GM12801 (cell line): Measurements from ENCODE around the gene LSR.

Source experiments
- TF ChIP-seq, protein P1 (sequence below): IDR thresholded peaks from one replicate; pipeline ENCODE4 v1.5.1; 2011; ENCODE audit warnings: control low read depth; ENCODE audit not compliant: insufficient read length; ENCODE audit errors: extremely low read depth

The LSR gene

DNA sequence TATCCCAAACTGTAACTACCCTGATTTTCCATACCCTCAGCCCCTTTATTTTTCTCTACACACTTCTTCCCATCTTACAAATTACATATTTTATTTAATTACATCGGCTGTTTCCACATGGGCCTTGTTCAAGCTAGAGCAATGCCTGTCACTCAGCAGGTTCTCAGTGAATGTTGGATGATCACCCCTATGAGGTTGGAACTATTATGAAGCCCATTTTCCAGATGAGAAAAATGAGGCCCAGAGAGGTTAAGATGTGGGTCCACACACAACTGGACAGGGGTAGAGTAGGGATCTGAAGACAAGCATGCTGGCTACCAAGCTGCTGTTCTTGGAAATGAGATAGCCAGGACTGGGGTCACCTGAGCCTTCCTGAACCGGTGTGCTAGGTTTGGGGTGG is 53.2 kb downstream of the LSR start:
- TF ChIP-seq, protein P1, sequence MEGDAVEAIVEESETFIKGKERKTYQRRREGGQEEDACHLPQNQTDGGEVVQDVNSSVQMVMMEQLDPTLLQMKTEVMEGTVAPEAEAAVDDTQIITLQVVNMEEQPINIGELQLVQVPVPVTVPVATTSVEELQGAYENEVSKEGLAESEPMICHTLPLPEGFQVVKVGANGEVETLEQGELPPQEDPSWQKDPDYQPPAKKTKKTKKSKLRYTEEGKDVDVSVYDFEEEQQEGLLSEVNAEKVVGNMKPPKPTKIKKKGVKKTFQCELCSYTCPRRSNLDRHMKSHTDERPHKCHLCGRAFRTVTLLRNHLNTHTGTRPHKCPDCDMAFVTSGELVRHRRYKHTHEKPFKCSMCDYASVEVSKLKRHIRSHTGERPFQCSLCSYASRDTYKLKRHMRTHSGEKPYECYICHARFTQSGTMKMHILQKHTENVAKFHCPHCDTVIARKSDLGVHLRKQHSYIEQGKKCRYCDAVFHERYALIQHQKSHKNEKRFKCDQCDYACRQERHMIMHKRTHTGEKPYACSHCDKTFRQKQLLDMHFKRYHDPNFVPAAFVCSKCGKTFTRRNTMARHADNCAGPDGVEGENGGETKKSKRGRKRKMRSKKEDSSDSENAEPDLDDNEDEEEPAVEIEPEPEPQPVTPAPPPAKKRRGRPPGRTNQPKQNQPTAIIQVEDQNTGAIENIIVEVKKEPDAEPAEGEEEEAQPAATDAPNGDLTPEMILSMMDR: no peak

DNA sequence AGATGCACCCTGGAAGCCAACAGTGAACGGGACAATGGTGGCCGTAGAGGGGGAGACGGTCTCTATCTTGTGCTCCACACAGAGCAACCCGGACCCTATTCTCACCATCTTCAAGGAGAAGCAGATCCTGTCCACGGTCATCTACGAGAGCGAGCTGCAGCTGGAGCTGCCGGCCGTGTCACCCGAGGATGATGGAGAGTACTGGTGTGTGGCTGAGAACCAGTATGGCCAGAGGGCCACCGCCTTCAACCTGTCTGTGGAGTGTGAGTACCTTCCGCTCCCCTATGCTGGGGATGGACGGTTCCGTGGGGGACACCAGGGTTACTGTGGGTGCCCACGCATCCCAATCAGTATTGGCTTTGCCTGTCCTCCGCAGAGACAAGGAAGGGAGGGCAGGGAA is 53.6 kb downstream of the LSR start:
- TF ChIP-seq, protein P1: no peak

DNA sequence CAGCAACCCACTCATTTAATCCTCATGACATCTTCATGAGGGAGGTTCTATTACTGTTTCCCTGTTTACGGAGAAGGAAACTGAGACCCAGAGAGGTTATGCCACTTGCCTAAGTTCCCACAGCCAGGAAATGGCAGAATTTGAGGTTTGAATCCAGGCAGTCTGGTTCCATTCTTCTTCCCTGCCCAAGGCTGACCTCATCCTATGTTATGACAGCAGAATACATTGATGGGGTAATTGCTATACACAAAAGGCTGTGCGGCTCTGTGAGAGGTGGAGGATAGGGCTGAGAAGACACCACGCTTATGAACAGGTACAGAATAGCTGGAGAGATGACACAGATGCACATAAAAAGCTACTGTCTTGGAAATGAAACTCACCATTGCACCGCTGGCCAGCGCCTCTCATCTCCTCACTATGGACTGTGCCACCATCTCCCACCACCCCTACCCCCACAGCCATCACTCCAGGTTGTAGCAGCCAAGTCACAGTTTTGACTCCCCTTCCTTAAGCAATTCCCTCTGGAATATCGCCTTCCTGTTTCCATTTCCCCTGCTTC is 54.6 kb downstream of the LSR start:
- TF ChIP-seq, protein P1: no peak

DNA sequence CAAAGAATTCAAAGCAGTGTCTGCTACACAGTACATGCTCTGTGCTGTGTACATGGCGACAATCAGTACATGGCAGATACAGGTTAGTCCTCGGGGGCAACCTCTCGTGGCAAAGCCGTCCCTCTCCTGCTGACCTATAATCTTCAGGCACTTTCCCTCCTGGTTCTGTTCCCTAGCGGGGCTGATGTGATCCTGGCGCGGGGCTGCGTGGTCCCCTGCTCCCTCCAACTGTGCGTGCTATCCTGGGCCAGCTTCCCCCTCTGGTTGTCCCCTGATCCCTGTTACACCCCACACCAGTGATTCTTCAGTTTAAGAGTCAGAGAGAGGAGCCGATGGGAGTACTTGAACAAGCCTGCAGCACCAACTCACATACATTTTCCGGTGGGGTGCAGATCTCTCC is 55.2 kb downstream of the LSR start:
- TF ChIP-seq, protein P1: no peak

DNA sequence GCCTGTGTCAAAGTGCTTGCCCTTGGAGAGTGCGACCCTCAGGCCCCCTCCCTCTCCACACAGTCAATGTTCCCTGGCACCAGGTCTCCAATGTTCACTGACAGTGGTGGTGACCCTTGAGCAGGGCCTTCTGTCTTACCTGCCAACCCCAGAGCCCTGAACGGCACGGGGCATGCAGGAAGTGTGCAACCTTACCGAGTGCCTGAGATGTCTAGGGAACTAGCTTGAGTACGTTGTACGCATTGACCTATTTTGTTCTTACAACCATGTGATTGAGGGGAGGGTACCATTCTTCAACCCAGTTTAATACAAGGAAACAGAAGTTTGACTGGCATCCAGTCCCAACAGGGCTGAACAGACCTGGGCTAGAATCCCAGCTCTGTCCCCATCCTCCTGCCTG is 56.4 kb downstream of the LSR start:
- TF ChIP-seq, protein P1: no peak

DNA sequence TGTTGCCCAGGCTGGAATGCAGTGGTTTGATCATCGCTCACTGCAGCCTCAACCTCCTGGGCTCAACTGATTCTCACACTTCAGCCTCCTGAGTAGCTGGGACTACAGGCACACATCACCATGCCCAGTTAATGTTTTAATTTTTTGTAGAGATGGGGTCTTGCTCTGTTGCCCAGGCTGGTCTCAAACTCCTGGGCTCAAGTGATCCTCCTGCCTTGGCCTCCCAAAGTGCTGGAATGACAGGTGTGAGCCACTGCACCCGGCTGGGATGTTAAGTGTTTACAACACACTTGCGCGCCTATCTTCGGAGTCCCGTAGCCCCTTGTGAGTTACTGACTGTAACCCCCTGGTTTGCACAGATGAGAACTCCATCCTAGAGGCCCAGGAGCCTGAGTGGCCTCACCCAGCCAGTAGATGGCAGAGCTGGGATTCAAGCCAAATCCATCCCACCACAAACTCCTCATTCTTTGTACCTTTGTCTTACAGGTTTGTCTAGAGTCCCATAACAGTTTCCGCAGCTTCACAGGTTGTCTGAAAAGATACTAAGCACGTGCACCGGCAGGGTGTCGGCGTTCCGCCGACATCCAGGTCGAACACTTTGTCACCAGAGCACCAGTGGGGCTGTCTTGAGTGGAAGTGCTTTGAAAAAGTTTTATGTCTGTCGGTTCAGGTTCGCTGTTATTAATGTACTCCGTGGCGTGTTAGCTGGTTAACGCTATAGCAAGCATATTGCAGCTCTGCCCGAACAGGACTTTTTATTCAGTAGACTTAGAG is 57.9 kb downstream of the LSR start:
- TF ChIP-seq, protein P1: no peak

DNA sequence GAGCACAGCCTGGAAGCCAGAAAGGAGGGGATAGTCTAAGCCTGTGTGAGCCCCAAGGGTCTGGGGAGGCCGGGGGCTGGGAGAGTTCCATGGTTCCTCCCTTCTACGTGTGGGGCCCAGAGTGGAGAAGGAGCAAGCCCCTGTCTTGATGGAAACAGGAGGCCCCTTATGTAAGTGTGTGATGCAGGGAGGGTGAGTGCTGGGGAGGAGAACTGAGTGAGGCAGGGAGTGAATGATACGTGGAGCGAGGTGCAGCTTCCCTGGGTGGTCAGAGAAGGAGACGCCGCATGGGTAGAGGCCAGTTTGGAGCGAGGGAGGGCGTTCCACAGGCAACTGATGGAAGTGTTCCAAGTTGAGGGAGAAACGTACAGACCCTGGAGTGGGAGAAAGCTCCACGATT is 59.1 kb downstream of the LSR start:
- TF ChIP-seq, protein P1: no peak
